ENCODE measurements around the gene PCDHB1. TPM values are rescaled to one million over a fixed set of nuclear protein-coding genes. Genes with fewer than 3 reads are reported as not detected.

The PCDHB1 gene
- total and polyA plus RNA-seq, 4 donors, result not detected

- Histone ChIP-seq H3K4me1 (ENCODE audit: control insufficient read depth in 4 of 4, insufficient read depth in 4 of 4, low read length in 3 of 4) (no peaks in the 10 kb centered on the region), H3K27me3 (ENCODE audit: control insufficient read depth in 4 of 4, insufficient read depth in 4 of 4, low read length in 3 of 4) (no peaks in the 10 kb centered on the region), H3K9ac (ENCODE audit: low read depth in 1 of 2, low read length in 2 of 2) (no peak overlapping the region), H3K27ac (ENCODE audit: low read depth in 1 of 2, low read length in 2 of 2) (no peak overlapping the region), H3K9me3 (ENCODE audit: control insufficient read depth in 4 of 4, low read length in 3 of 4) (no peaks in the 10 kb centered on the region), H3K4me3 (ENCODE audit: low read depth in 1 of 3, low read length in 3 of 3) (no peak overlapping the region), H3K36me3 (ENCODE audit: control insufficient read depth in 4 of 4, insufficient read depth in 3 of 4, low read depth in 1 of 4, low read length in 3 of 4) (no peaks in the 10 kb centered on the region)
- WGBS, result 93% methylated on average over 1 of the region's 1 CpG
- DNase-seq (ENCODE audit: low spot score), result no peak
- TF ChIP-seq JUND (IDR thresholded peaks at IDR 0.05) (no peak), SP1 (IDR thresholded peaks at IDR 0.05) (no peak)
- TF ChIP-seq, protein P1, sequence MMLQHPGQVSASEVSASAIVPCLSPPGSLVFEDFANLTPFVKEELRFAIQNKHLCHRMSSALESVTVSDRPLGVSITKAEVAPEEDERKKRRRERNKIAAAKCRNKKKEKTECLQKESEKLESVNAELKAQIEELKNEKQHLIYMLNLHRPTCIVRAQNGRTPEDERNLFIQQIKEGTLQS (IDR thresholded peaks at IDR 0.05), result no peak
Observed at GRCh38 chr5:141022384-141022783, 28.8 kb upstream of the PCDHB1 start.

- H3K4me3 ChIP-seq (ENCODE audit: low read depth in 1 of 3, low read length in 3 of 3), result no peak overlapping the region
- H3K9me3 ChIP-seq (ENCODE audit: control insufficient read depth in 4 of 4, low read length in 3 of 4), result no peaks in the 10 kb centered on the region
- WGBS, result 85% methylated on average over 15 of the region's 15 CpGs
- H3K4me1 ChIP-seq (ENCODE audit: control insufficient read depth in 4 of 4, insufficient read depth in 4 of 4, low read length in 3 of 4), result no peaks in the 10 kb centered on the region
- TF ChIP-seq EGR1 (IDR thresholded peaks at IDR 0.05; ENCODE audit: low read depth in 2 of 2) (no peak), RAD21 (IDR thresholded peaks at IDR 0.05) (no peak)
- TF ChIP-seq, protein P2, sequence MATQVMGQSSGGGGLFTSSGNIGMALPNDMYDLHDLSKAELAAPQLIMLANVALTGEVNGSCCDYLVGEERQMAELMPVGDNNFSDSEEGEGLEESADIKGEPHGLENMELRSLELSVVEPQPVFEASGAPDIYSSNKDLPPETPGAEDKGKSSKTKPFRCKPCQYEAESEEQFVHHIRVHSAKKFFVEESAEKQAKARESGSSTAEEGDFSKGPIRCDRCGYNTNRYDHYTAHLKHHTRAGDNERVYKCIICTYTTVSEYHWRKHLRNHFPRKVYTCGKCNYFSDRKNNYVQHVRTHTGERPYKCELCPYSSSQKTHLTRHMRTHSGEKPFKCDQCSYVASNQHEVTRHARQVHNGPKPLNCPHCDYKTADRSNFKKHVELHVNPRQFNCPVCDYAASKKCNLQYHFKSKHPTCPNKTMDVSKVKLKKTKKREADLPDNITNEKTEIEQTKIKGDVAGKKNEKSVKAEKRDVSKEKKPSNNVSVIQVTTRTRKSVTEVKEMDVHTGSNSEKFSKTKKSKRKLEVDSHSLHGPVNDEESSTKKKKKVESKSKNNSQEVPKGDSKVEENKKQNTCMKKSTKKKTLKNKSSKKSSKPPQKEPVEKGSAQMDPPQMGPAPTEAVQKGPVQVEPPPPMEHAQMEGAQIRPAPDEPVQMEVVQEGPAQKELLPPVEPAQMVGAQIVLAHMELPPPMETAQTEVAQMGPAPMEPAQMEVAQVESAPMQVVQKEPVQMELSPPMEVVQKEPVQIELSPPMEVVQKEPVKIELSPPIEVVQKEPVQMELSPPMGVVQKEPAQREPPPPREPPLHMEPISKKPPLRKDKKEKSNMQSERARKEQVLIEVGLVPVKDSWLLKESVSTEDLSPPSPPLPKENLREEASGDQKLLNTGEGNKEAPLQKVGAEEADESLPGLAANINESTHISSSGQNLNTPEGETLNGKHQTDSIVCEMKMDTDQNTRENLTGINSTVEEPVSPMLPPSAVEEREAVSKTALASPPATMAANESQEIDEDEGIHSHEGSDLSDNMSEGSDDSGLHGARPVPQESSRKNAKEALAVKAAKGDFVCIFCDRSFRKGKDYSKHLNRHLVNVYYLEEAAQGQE (IDR thresholded peaks at IDR 0.05), result no peak
- H3K27ac ChIP-seq (ENCODE audit: low read depth in 1 of 2, low read length in 2 of 2), result no peak overlapping the region
- no peaks in the 10 kb centered on the region for H3K36me3 ChIP-seq (ENCODE audit: control insufficient read depth in 4 of 4, insufficient read depth in 3 of 4, low read depth in 1 of 4, low read length in 3 of 4)
- H3K9ac ChIP-seq (ENCODE audit: low read depth in 1 of 2, low read length in 2 of 2), result no peak overlapping the region
- H3K27me3 ChIP-seq (ENCODE audit: control insufficient read depth in 4 of 4, insufficient read depth in 4 of 4, low read length in 3 of 4), result no peaks in the 10 kb centered on the region
- DNase-seq (ENCODE audit: low spot score), result no peak
Observed at GRCh38 chr5:141031006-141031405, 20.2 kb upstream of the PCDHB1 start.

DNA sequence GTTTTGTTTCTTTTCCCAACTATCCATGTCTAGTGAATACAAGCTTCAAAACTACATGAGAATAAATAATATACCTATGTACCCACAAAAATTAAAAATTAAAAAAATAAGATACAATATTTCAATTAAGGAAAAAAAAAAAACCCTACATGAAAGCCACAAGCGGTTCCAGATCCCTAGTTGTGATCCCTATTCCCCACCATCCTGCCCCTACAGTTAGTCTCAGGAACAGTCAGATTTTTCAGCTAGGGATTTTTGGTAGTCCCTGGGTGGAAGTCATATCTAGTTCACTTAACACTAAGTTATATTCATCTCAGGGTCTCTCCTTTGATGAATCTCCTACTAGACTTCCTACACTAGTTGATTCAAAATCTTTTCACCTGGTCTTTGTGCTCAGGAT is 18.5 kb upstream of the PCDHB1 start:
- Histone ChIP-seq H3K27ac (ENCODE audit: low read depth in 1 of 2, low read length in 2 of 2) (no peak overlapping the region), H3K27me3 (ENCODE audit: control insufficient read depth in 4 of 4, insufficient read depth in 4 of 4, low read length in 3 of 4) (no peaks in the 10 kb centered on the region), H3K9me3 (ENCODE audit: control insufficient read depth in 4 of 4, low read length in 3 of 4) (no peaks in the 10 kb centered on the region), H3K9ac (ENCODE audit: low read depth in 1 of 2, low read length in 2 of 2) (no peak overlapping the region), H3K4me1 (ENCODE audit: control insufficient read depth in 4 of 4, insufficient read depth in 4 of 4, low read length in 3 of 4) (no peaks in the 10 kb centered on the region), H3K36me3 (ENCODE audit: control insufficient read depth in 4 of 4, insufficient read depth in 3 of 4, low read depth in 1 of 4, low read length in 3 of 4) (no peaks in the 10 kb centered on the region), H3K4me3 (ENCODE audit: low read depth in 1 of 3, low read length in 3 of 3) (no peak overlapping the region)
- no peak for DNase-seq (ENCODE audit: low spot score)
- 56% methylated on average over 1 of the region's 1 CpG for WGBS
- no peak for TF ChIP-seq FOXA2 (IDR thresholded peaks at IDR 0.05)
- TF ChIP-seq, protein P3, sequence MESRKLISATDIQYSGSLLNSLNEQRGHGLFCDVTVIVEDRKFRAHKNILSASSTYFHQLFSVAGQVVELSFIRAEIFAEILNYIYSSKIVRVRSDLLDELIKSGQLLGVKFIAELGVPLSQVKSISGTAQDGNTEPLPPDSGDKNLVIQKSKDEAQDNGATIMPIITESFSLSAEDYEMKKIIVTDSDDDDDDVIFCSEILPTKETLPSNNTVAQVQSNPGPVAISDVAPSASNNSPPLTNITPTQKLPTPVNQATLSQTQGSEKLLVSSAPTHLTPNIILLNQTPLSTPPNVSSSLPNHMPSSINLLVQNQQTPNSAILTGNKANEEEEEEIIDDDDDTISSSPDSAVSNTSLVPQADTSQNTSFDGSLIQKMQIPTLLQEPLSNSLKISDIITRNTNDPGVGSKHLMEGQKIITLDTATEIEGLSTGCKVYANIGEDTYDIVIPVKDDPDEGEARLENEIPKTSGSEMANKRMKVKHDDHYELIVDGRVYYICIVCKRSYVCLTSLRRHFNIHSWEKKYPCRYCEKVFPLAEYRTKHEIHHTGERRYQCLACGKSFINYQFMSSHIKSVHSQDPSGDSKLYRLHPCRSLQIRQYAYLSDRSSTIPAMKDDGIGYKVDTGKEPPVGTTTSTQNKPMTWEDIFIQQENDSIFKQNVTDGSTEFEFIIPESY (IDR thresholded peaks at IDR 0.05), result no peak
- TF ChIP-seq RAD21 (IDR thresholded peaks at IDR 0.05), result no peak
- no peak for TF ChIP-seq RXRA (IDR thresholded peaks at IDR 0.05)
- TF ChIP-seq TAF1 (conservative IDR thresholded peaks at IDR 0.05), result no peak
- TF ChIP-seq, protein P1 (IDR thresholded peaks at IDR 0.05), result no peak
- no peak for TF ChIP-seq YY1 (IDR thresholded peaks at IDR 0.05)
